IMR-90 (cell line): ENCODE results near the gene BEGAIN. TPM values are rescaled to one million over a fixed set of nuclear protein-coding genes. Genes with fewer than 3 reads are reported as not detected.

Experiments used
- ATAC-seq: fragments of 200-7000 bp; cut with Tn5 transposase; 2 replicates; pipeline ENCODE4 v1.9.1; 2020; ENCODE audit warnings: low read depth, mild to moderate bottlenecking, moderate library complexity
- BruUV-seq: library from RNA; stranded (reverse); fragments of 400-500 nt; replicated peaks from 2 replicates; lab custom pipeline; 2021; lab: Mats Ljungman, UMichigan
- CTCF ChIA-PET: fragments of 300-600 bp; formaldehyde crosslinking; extraction: SDS; loops from one replicate; lab custom pipeline; 2021; ENCODE audit warnings: antibody characterized with exemption; lab: Yijun Ruan, JAX
- POLR2A ChIA-PET: fragments of 300-600 bp; sonication (Branson Sonifier 250); formaldehyde crosslinking; loops from one replicate; lab custom pipeline; 2022; ENCODE audit warnings: antibody characterized with exemption; ENCODE audit not compliant: unreplicated experiment; lab: Charles Lee
- DNase-seq: peaks from one replicate; pipeline ENCODE4 v3.0.0; 2013
- H2AFZ ChIP-seq: replicated peaks from 2 replicates; pipeline ENCODE3; 2013; ENCODE audit warnings: low read length, mild to moderate bottlenecking; ENCODE audit not compliant: poor library complexity
- H2AK5ac ChIP-seq: 2 replicates; pipeline ENCODE4 v1.6.1; 2013; ENCODE audit warnings: low read depth, low read length, inconsistent platforms
- H2AK9ac ChIP-seq: replicated peaks from 2 replicates; pipeline ENCODE3; 2013; ENCODE audit warnings: mild to moderate bottlenecking, low read depth, low read length, moderate library complexity; ENCODE audit not compliant: poor library complexity
- H2BK120ac ChIP-seq: 2 replicates; pipeline ENCODE4 v1.6.1; 2013; ENCODE audit warnings: low read depth, low read length, inconsistent platforms
- H2BK15ac ChIP-seq: 3 replicates; pipeline ENCODE4 v1.6.1; 2013; ENCODE audit warnings: low read depth, low read length, inconsistent platforms
- H2BK20ac ChIP-seq: 2 replicates; pipeline ENCODE4 v1.6.1; 2013; ENCODE audit warnings: low read depth, mild to moderate bottlenecking, inconsistent platforms, low read length, moderate library complexity
- H2BK5ac ChIP-seq: 2 replicates; pipeline ENCODE4 v1.6.1; 2013; ENCODE audit warnings: mild to moderate bottlenecking, low read depth, low read length, inconsistent platforms; ENCODE audit not compliant: poor library complexity, severe bottlenecking
- H3K14ac ChIP-seq: replicated peaks from 2 replicates; pipeline ENCODE4 v1.6.1; 2013; ENCODE audit warnings: low read depth, low read length, inconsistent platforms
- H3K18ac ChIP-seq: 2 replicates; pipeline ENCODE4 v1.6.1; 2013; ENCODE audit warnings: low read depth, low read length, control low read depth
- H3K23ac ChIP-seq: 2 replicates; pipeline ENCODE4 v1.6.1; 2013; ENCODE audit warnings: low read depth, low read length, inconsistent platforms
- H3K27ac ChIP-seq: 2 replicates; pipeline ENCODE4 v1.5.1; 2013; ENCODE audit warnings: mild to moderate bottlenecking, control low read depth, low read length; ENCODE audit not compliant: insufficient read depth
- H3K27me3 ChIP-seq: 2 replicates; pipeline ENCODE4 v1.6.1; 2013; ENCODE audit warnings: low read length; ENCODE audit not compliant: control insufficient read depth, insufficient read depth
- H3K36me3 ChIP-seq: 2 replicates; pipeline ENCODE4 v1.6.1; 2013; ENCODE audit warnings: low read length, mixed read lengths; ENCODE audit not compliant: control insufficient read depth, insufficient read depth
- H3K4ac ChIP-seq: 2 replicates; pipeline ENCODE4 v1.6.1; 2013; ENCODE audit warnings: low read depth, low read length, inconsistent platforms
- H3K4me1 ChIP-seq: 2 replicates; pipeline ENCODE4 v1.6.1; 2013; ENCODE audit warnings: low read length, mixed read lengths; ENCODE audit not compliant: control insufficient read depth, insufficient read depth
- H3K4me2 ChIP-seq: 2 replicates; pipeline ENCODE4 v1.6.1; 2013; ENCODE audit warnings: low read depth, mild to moderate bottlenecking, control low read depth, low read length, moderate library complexity
- H3K4me3 ChIP-seq: 2 replicates; pipeline ENCODE4 v1.5.1; 2013; ENCODE audit warnings: low read depth, mild to moderate bottlenecking, control low read depth, low read length, moderate library complexity; ENCODE audit not compliant: insufficient read depth
- H3K56ac ChIP-seq: 2 replicates; pipeline ENCODE4 v1.6.1; 2013; ENCODE audit warnings: low read length, inconsistent platforms; ENCODE audit not compliant: insufficient read depth; ENCODE audit errors: extremely low read depth
- H3K79me1 ChIP-seq, 2 experiments: 2 replicates each; pipeline ENCODE4 v1.6.1; 2013; ENCODE audit warnings: low read length in 2 of 2, inconsistent platforms in 1 of 2, low read depth in 1 of 2
- H3K9ac ChIP-seq: 2 replicates; pipeline ENCODE4 v1.6.1; 2013; ENCODE audit warnings: low read depth, low read length, control low read depth
- H3K9me1 ChIP-seq: 2 replicates; pipeline ENCODE4 v1.6.1; 2013; ENCODE audit warnings: low read length, inconsistent platforms; ENCODE audit not compliant: insufficient read depth
- H3K9me3 ChIP-seq: 2 replicates; pipeline ENCODE4 v1.6.1; 2013; ENCODE audit warnings: low read length; ENCODE audit not compliant: control insufficient read depth, insufficient read depth
- H4K20me1 ChIP-seq: 2 replicates; pipeline ENCODE4 v1.6.1; 2013; ENCODE audit warnings: low read length, inconsistent platforms; ENCODE audit not compliant: insufficient read depth
- H4K5ac ChIP-seq: 2 replicates; pipeline ENCODE4 v1.6.1; 2013; ENCODE audit warnings: mild to moderate bottlenecking, low read depth, low read length, control low read depth
- H4K8ac ChIP-seq, 2 experiments: 2 replicates each; pipeline ENCODE4 v1.6.1; 2013; ENCODE audit warnings: low read depth in 2 of 2, low read length in 2 of 2, control low read depth in 1 of 2, inconsistent platforms in 1 of 2
- H4K91ac ChIP-seq: 2 replicates; pipeline ENCODE4 v1.6.1; 2013; ENCODE audit warnings: low read depth, low read length, inconsistent platforms; ENCODE audit not compliant: insufficient read depth
- BHLHE40 ChIP-seq: fragments of 150-350 bp; IDR thresholded peaks from 2 replicates; pipeline ENCODE4 v1.6.1; 2016; ENCODE audit warnings: mild to moderate bottlenecking, low read depth, low read length
- CHD1 ChIP-seq: IDR thresholded peaks from 2 replicates; pipeline ENCODE4 v1.6.1; 2012; ENCODE audit warnings: low read depth, low read length, improper control_type of control experiment
- MAFK ChIP-seq: IDR thresholded peaks from 2 replicates; pipeline ENCODE4 v1.6.1; 2012; ENCODE audit warnings: low read depth, low read length, improper control_type of control experiment
- RCOR1 ChIP-seq: IDR thresholded peaks from 2 replicates; pipeline ENCODE4 v1.6.1; 2012; ENCODE audit warnings: mild to moderate bottlenecking, low read length, improper control_type of control experiment; ENCODE audit not compliant: insufficient replicate concordance
- RFX5 ChIP-seq: IDR thresholded peaks from 2 replicates; pipeline ENCODE4 v1.8.0; 2012; ENCODE audit warnings: low read depth, mild to moderate bottlenecking, low read length, moderate library complexity
- SMC3 ChIP-seq: fragments of 150-350 bp; IDR thresholded peaks from 2 replicates; pipeline ENCODE4 v1.6.1; 2016; ENCODE audit warnings: low read depth, mild to moderate bottlenecking, antibody characterized with exemption, low read length, moderate library complexity
- WGBS, 2 experiments: methylation state at CpG; one replicate each; pipeline versions ENCODE4 v1.1.5 to v1.1.7; 2013; ENCODE audit warnings: missing lambda C conversion rate in 2 of 2; ENCODE audit not compliant: insufficient read length in 1 of 2; ENCODE audit errors: extremely low coverage in 2 of 2; 5-methylcytosine and 5-hydroxymethylcytosine counted together
- dilution Hi-C: fragments of 300-500 bp; cut with HindIII; formaldehyde crosslinking; loops from one replicate; pipeline ENCODE4 v1.14.3; 2018; ENCODE audit warnings: low sequenced_read_pairs; ENCODE audit not compliant: unreplicated experiment
- in situ Hi-C: fragments of 300-500 bp; cut with MboI; formaldehyde crosslinking; loops from 3 replicates; pipeline ENCODE4 v1.14.3; 2019; ENCODE audit warnings: low sequenced_read_pairs, inconsistent platforms, mixed read lengths
- intact Hi-C: fragments of 100-400 bp; cut with micrococcal nuclease; formaldehyde crosslinking; loops from 2 replicates; pipeline ENCODE4 v1.10.0; 2022
- polyA plus RNA-seq, 3 experiments: library from polyadenylated mRNA; depleted of rRNA; stranded (reverse); fragments of >200 nt; gene quantifications; 2 replicates each; pipeline ENCODE4 v1.2.3, GENCODE V29; 2012; ENCODE audit warnings: low replicate concordance in 1 of 3
- total RNA-seq: library from RNA; depleted of rRNA; stranded (reverse); fragments of >200 nt; gene quantifications from 2 replicates; pipeline ENCODE4 v1.2.3, GENCODE V29; 2012
- TF ChIP-seq, protein P1 (sequence below): conservative IDR thresholded peaks from 2 replicates; pipeline ENCODE4 v1.5.1; 2012; ENCODE audit warnings: mild to moderate bottlenecking, low read depth, low read length, improper control_type of control experiment
- TF ChIP-seq, protein P2 (sequence below): fragments of 150-350 bp; IDR thresholded peaks from 2 replicates; pipeline ENCODE4 v1.6.1; 2017; ENCODE audit warnings: mild to moderate bottlenecking, antibody characterized with exemption, low read length, low read depth

BEGAIN gene
- total and polyA plus RNA-seq, 2 of the 4 experiments (the other 2 are of a cell fraction): 0.18 to 0.99 TPM

DNA sequence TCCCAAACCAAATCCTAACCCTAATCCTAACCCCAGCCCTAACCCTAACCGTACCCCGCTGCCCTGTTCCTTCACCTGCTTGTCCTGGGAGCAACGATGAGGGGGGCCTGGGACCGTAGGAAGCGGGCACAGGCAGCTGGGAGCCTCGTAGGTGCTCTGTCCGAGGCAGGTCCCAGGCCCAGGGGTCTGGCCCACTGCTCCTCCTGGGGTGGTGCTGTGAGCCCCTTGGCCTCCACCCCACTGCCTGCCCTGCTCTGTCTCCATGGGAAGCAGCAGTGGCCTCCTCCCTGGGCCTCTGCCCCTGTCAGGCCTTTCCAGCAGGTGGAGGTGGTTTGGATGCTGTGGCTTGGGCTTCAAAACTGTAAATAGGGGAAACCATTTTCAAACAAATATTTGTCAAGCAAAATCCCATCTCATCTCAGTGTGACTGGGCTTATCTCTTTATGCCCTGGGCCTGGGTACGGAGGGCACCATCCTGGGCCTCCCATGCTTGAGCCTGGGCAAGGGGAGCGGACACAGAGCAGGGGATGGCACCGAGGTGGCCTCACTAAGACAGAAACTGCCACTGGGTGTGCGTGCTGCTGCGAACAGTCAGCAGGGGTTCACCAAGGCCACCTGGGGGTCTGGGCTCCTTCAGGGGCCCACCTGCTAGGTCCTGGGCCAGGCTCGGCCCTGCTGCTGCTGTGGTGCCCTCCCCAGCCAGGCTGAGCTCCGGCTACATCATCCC, 3.7 kb upstream of the BEGAIN start:
- no peaks in the 10 kb centered on the region; the same call in 1 of the 2 replicates for H4K20me1 ChIP-seq
- no peak overlapping the region for H2BK120ac ChIP-seq
- POLR2A ChIA-PET: no interaction called here
- H2AK9ac ChIP-seq: no peak overlapping the region
- H3K18ac ChIP-seq: no peak overlapping the region
- no peak overlapping the region for H2BK15ac ChIP-seq
- no peak overlapping the region for H3K27ac ChIP-seq
- H3K4me2 ChIP-seq: no peak overlapping the region
- H3K79me1 ChIP-seq: no peaks in the 10 kb centered on the region
- DNase-seq: no peak
- no peak overlapping the region for H2BK5ac ChIP-seq
- H4K91ac ChIP-seq: no peak overlapping the region
- TF ChIP-seq CHD1 (no peak), RFX5 (no peak), RCOR1 (no peak), BHLHE40 (no peak), SMC3 (no peak), MAFK (no peak)
- TF ChIP-seq, protein P1, sequence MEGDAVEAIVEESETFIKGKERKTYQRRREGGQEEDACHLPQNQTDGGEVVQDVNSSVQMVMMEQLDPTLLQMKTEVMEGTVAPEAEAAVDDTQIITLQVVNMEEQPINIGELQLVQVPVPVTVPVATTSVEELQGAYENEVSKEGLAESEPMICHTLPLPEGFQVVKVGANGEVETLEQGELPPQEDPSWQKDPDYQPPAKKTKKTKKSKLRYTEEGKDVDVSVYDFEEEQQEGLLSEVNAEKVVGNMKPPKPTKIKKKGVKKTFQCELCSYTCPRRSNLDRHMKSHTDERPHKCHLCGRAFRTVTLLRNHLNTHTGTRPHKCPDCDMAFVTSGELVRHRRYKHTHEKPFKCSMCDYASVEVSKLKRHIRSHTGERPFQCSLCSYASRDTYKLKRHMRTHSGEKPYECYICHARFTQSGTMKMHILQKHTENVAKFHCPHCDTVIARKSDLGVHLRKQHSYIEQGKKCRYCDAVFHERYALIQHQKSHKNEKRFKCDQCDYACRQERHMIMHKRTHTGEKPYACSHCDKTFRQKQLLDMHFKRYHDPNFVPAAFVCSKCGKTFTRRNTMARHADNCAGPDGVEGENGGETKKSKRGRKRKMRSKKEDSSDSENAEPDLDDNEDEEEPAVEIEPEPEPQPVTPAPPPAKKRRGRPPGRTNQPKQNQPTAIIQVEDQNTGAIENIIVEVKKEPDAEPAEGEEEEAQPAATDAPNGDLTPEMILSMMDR: no peak
- TF ChIP-seq, protein P2, sequence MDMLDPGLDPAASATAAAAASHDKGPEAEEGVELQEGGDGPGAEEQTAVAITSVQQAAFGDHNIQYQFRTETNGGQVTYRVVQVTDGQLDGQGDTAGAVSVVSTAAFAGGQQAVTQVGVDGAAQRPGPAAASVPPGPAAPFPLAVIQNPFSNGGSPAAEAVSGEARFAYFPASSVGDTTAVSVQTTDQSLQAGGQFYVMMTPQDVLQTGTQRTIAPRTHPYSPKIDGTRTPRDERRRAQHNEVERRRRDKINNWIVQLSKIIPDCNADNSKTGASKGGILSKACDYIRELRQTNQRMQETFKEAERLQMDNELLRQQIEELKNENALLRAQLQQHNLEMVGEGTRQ: no peak
- BruUV-seq: no TSS peak
- H3K36me3 ChIP-seq: no peaks in the 10 kb centered on the region
- H3K4me3 ChIP-seq: no peak overlapping the region
- no peak overlapping the region for H3K23ac ChIP-seq
- H3K56ac ChIP-seq: no peak overlapping the region
- H3K27me3 ChIP-seq: peaks cover 79% of the 10 kb centered on the region
- H3K14ac ChIP-seq: no peak overlapping the region
- no peak overlapping the region for H3K9ac ChIP-seq
- no peak overlapping the region for H4K8ac ChIP-seq
- H4K5ac ChIP-seq: no peak overlapping the region
- ATAC-seq: no peak
- dilution Hi-C loops: no loop called here
- H3K4ac ChIP-seq: no peak overlapping the region
- intact Hi-C loops: no loop called here
- H3K9me3 ChIP-seq: no peaks in the 10 kb centered on the region
- no peaks in the 10 kb centered on the region for H3K9me1 ChIP-seq
- CTCF ChIA-PET: no interaction called here
- WGBS, 2 experiments: 87% methylated on average over 5 of the region's 14 CpGs; no CpG with 5 or more reads in 1 of the 2 experiments
- H3K4me1 ChIP-seq: no peaks in the 10 kb centered on the region
- H2BK20ac ChIP-seq: no peak overlapping the region
- H2AK5ac ChIP-seq: no peak overlapping the region
- peak overlapping the region; percentile 43 for H2AFZ ChIP-seq
- in situ Hi-C loops: no loop called here
